Endometrial microvascular endothelial cells (primary cell): ENCODE data around the gene ZFP62. TPM values are rescaled to one million over a fixed set of nuclear protein-coding genes. Genes with fewer than 3 reads are reported as not detected.
"Not testable (repeated sequence)": the region's sequence is repeated elsewhere in the genome, so short reads cannot be mapped to it uniquely, and the experiment has no call there.

Source experiments
- in situ Hi-C: cut with HindIII; loops from 2 replicates; pipeline ENCODE4 v1.10.0; 2017; ENCODE audit warnings: low sequenced_read_pairs, low pct_unique_long_range_greater_than_20kb; ENCODE audit errors: inconsistent ontology term
- total RNA-seq: library from RNA; depleted of rRNA; stranded (reverse); fragments of >200 nt; gene quantifications from one replicate; pipeline ENCODE4 v1.2.3, GENCODE V29; 2015; ENCODE audit errors: inconsistent ontology term

The ZFP62 gene
- total RNA-seq, 1 donor from 2014 or later, result 5.4 TPM

DNA sequence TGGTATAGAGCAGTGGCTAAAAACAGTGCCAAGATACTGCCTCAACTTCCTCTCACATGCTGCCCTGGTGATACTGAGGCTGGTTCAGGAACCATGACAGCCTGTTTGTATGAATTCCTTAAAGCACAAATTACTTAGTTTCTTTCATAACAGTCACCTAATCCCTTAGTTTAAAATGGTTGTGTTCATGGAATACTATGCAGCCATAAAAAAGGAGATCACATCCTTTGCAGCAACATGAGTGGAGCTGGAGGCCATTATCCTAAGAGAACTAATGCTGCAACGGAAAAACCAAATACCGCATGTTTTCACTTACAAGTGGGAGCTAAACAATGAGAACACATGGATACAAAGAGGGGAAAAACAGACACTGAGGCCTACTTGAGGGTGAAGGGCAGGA is 21.8 kb downstream of the ZFP62 start:
- in situ Hi-C loops, result loop anchor here (5.0 kb wide), 1 partner anchor 37 kb away; the partner anchor contains the start of gene MGAT1

DNA sequence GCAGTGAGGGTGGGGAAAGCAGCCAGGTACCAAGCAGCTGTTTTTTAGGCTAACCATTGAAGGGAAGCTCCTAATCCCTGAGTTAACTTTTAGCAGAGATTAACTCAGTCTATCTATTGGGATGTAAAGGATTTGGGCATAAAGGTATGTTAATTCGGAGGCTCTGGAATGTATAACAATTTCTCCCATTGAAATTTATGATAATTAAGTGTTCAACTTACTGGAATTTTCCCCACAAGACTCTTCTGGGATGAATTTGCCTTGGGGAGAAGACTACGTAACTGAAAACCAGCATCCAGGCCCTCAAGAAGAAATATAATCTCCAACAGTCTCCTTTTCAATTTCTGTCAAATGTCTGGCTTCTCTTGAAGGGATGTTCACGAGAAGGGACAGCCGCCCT is 23.6 kb downstream of the ZFP62 start:
- in situ Hi-C loops, result loop anchor here (5.0 kb wide), 1 partner anchor 35 kb away; the partner anchor contains the start of gene MGAT1

- in situ Hi-C loops, result no loop called here
Observed at GRCh38 chr5:180832638-180833068, 28.4 kb downstream of the ZFP62 start.

DNA sequence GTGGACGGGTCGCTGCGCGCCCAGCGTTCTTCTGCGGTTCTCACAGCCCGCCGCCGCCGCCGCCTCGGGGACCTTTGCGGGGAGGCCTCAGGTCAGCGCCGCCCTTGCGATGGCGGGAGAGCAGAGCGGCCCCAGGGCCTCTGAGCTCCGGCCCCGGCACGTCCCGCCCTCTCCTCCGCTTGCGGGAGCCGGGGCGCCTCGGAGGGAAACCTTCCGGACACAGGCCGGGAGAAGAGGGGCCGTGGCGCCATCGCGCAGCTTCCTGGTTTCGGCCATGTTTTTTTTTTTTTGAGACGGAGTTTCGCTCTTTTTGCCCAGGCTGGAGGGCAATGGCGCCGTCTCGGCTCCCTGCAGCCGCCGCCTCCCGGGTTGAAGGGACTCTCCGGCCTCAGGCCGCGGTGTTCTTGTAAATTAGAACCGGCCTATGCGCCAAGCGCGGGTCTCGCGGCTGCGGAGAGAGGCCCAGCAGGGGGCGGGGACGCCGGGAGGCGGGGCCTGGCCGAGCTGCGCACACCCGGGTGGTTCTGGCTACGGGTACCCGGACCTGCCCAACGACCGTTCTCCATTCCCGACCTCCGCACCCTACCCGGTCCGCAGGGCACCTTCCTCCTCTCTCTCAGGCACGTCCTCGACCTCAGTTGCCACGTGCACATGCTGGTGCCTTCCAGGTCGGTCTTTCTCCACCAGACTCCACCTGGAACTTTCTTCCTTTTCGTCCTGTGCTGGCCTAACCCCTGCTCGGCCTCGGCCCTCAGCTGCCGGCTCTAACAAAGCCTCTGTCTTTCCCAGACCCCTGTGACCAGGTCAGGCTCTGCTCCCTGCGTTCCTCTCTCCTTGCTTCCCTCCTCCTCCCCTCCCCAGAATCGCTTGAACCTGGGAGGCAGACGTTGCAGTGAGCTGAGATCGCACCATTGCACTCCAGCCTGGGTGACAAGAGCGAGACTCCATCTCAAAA is 29.7 kb downstream of the ZFP62 start:
- in situ Hi-C loops, result no loop called here

GRCh38 chr5:180830253-180831138 is 30.6 kb downstream of the ZFP62 start:
- in situ Hi-C loops, result no loop called here

- in situ Hi-C loops, result no loop called here
Observed at GRCh38 chr5:180829726-180830125, 31.4 kb downstream of the ZFP62 start.

DNA sequence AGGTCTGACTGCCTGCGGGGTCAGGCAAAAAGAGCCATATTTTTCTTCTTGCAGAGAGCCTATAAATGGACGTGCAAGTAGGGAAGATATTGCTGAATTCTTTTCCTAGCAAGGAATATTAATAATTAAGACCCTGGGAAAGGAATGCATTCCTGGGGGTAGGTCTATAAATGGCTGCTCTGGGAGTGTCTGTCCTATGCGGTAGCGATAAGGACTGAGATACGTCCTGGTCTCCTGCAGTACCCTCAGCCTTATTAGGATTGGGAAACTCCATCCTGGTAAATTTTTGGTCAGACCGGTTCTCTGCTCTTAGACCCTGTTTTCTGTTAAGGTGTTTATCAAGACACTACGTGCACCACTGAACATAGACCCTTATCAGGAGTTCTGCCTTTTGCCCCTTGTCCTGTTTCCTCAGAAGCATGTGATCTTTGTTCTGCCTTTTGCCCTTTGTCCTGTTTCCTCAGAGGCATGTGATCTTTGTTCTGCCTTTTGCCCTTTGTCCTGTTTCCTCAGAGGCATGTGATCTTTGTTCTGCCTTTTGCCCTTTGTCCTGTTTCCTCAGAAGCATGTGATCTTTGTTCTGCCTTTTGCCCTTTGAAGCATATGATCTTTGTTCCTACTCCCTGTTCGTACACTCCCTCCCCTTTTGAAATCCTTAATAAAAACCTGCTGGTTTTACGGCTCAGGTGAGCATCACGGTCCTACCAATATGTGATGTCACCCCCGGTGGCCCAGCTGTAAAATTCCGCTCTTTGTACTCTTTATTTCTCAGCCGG is 32.1 kb downstream of the ZFP62 start:
- in situ Hi-C loops, result not testable (repeated sequence)

- in situ Hi-C loops, result not testable (repeated sequence)
Observed at GRCh38 chr5:180827374-180827773, 33.7 kb downstream of the ZFP62 start.

DNA sequence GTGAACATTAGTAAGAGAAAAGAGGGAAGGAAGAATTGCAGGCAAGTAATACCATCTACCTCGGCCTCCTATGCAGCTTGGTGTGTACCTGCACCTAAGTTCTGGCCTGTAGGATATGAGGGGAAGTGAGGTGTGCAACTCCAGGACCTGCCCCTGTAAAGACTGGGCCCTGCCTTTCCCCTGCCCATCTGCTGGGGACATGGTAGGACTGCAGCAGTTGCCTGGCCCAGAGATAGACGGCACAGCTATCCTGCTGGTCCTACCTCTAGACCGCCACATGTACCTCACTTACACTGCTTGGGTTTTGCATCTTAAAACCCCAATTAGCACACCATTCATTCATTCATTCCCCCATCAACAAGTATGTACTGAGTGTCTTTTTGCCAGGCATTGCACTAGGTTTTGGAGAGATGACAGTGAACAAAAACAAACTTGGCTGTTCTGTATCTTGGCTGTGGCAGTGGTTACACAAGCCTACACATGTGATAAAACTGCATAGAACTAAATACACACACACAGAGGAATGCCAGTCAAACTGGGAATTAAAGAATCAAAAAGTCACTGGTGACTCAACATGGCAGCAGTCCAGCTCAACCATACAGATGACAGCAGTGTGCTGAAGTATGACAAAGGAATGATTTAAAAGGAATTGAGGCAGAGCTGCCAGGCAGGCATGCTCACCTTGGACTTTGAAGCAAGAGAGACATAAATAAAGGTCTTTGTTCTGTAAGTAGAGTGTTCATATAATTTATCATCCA is 35.1 kb downstream of the ZFP62 start:
- in situ Hi-C loops, result no loop called here

DNA sequence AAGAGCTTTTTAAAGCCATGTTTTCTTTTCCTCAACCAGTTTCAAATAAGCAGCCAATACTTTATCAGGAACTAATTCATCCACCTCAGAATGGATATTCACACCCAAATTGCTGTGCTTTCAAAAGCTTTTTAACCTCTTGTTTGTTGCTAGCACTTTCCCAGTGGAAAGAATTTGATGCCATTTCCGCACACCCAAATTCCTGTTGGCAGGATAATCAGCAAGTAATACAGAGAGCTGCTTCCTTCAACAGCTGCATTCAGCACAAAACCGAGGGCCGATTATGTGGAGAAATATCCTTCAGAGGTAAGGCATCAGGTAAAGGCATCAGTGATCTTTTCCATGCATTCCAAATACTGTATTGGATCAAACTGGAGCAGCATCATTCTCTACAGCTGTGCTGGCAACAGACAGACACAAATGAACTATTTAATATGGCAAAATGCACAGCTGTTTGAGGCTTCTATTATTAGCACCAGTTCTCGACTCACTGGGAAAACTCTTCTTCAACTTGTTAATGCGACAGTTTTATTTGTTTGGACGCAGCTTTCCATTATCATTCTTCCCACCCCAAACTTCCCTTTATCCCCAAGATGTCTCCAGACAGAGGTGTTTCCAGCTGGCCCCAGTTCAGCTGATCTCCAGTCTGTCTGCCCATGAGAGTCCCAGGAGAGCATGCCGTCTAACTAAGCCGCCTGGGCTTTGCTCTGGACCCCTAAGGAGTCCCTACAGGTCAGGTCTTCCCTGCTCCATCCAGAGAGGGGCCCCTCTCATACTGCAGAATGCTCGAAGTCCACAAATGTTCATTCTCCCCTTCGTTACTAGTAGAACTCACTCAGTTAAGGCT is 36.2 kb downstream of the ZFP62 start:
- in situ Hi-C loops, result no loop called here

- in situ Hi-C loops, result no loop called here
Observed at GRCh38 chr5:180823940-180824629, 37.0 kb downstream of the ZFP62 start.

- in situ Hi-C loops, result no loop called here
Observed at GRCh38 chr5:180823346-180823745, 37.7 kb downstream of the ZFP62 start.

DNA sequence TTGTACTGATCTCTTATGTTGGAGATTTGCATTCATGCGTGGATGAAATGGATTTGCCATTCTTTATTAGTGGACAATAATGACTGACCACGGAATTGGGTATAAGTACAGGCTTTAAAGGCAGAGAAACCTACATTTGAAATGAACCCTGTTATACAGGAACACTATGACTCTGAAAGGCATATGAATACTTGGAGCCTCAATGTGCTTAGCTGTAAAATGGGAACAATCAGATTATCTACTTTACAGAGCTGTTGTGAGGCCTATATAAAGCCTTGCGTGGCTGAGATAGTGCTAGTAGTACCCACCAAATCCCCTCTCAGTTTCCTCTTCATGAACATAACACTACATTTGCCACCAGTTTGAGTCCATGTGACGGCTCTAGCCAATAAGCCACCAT is 39.5 kb downstream of the ZFP62 start:
- in situ Hi-C loops, result no loop called here

DNA sequence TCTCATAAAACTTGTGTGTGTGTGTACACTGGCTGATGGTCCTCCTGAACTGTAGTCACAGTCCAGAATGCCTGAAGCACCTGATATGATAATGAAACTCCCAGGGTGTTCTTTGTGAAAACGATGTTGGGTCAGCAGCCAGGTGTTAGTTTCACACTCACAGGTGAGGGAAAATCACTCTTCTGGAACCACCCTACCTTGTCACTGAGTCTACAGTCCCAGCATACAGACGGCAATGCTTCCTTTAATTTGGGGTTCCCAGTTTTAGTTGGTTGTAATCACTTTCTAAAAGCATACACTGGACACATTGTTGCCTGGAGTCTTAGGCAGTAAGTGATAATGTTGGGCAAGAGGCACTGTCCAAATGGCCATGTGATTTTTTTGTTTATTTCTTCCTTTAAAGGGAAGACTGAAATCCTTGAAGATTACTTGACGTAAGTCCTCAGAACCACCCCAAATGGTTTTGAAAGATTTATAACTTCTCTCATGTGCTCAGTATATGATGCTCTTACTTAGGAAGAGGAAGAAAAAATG is 40.2 kb downstream of the ZFP62 start:
- in situ Hi-C loops, result no loop called here

- in situ Hi-C loops, result no loop called here
Observed at GRCh38 chr5:180818677-180819341, 42.3 kb downstream of the ZFP62 start.
